HG02970 (cell line): Measurements from ENCODE around the gene FMOD.
A peak's percentile ranks its signal among the peaks of the same experiment; 100 is the strongest.
"Not testable (repeated sequence)": the region's sequence is repeated elsewhere in the genome, so short reads cannot be mapped to it uniquely, and the experiment has no call there.

Experiments used
- ATAC-seq: cut with Tn5 transposase; IDR thresholded peaks from one replicate; pipeline ENCODE4 v1.9.1; 2021; ENCODE audit warnings: mild to moderate bottlenecking, moderate library complexity, moderate number of reproducible peaks; ENCODE audit not compliant: unreplicated experiment, low FRiP score

The FMOD gene

GRCh38 chr1:203327684-203328457, 23.1 kb downstream of the FMOD start:
- ATAC-seq, result peak; percentile 14

- ATAC-seq, result peak; percentile 81
These were observed 23.9 kb downstream of the FMOD start for GRCh38 chr1:203326830-203327683.

- no peak for ATAC-seq
These were observed 25.4 kb downstream of the FMOD start for GRCh38 chr1:203325418-203326091.

GRCh38 chr1:203325026-203325417, 25.9 kb downstream of the FMOD start:
- ATAC-seq, result peak; percentile 20

GRCh38 chr1:203324105-203325025, 26.6 kb downstream of the FMOD start:
- ATAC-seq, result no peak

GRCh38 chr1:203323587-203323986, 27.3 kb downstream of the FMOD start:
- no peak for ATAC-seq

- ATAC-seq, result no peak
These were observed 28.3 kb downstream of the FMOD start for GRCh38 chr1:203322500-203323179.

- no peak for ATAC-seq
These were observed 29.5 kb downstream of the FMOD start for GRCh38 chr1:203321273-203322052.

- ATAC-seq, result peak; percentile 37
These were observed 30.2 kb downstream of the FMOD start for GRCh38 chr1:203320591-203321272.

GRCh38 chr1:203318229-203318517, 32.7 kb downstream of the FMOD start:
- ATAC-seq, result no peak

GRCh38 chr1:203317429-203318228, 33.3 kb downstream of the FMOD start:
- no peak for ATAC-seq

- no peak for ATAC-seq
These were observed 34.3 kb downstream of the FMOD start for GRCh38 chr1:203316626-203317093.

GRCh38 chr1:203314025-203314759, 36.7 kb downstream of the FMOD start:
- ATAC-seq, result not testable (repeated sequence)

- ATAC-seq, result no peak
These were observed 39.3 kb downstream of the FMOD start for GRCh38 chr1:203311368-203312301.

GRCh38 chr1:203308923-203309331, 42.0 kb downstream of the FMOD start:
- no peak for ATAC-seq
